Stimulated activated CD8-positive, alpha-beta memory T cell treated with anti-CD3 and anti-CD28 coated beads, Interleukin-2, amount 100 ng/mL, for 1 hour (primary cell): ENCODE results near the gene ITPRIPL1.

Experiments
- DNase-seq, 2 donors: peaks; one replicate each; pipeline ENCODE4 v3.0.0-alpha.2; 2020; ENCODE audit warnings: low read depth in 2 of 2

The ITPRIPL1 gene

GRCh38 chr2:96354492-96354891 lies 29.4 kb downstream of the ITPRIPL1 start:
- no peak for DNase-seq

DNA sequence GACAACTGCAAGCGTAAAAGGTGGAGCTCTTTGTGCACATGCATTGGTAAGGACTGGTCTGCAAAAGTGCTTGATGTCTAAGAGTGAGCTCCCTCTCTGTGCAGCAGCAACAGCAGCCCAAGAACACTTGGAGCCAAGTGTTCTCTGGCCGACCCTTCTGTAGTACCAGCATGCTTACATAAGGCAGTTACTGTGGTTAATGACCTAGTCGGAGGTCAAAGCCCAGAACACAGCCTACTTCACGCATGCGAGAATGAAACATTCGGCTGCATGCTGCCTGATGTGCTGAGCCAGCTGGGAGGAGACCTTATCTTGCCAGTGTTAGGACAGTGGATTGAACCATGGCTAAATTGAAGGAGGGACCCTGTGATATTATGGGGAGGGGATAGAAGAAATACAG lies 31.8 kb downstream of the ITPRIPL1 start:
- DNase-seq: no peak

GRCh38 chr2:96359310-96359709 lies 34.2 kb downstream of the ITPRIPL1 start:
- no peak for DNase-seq

DNA sequence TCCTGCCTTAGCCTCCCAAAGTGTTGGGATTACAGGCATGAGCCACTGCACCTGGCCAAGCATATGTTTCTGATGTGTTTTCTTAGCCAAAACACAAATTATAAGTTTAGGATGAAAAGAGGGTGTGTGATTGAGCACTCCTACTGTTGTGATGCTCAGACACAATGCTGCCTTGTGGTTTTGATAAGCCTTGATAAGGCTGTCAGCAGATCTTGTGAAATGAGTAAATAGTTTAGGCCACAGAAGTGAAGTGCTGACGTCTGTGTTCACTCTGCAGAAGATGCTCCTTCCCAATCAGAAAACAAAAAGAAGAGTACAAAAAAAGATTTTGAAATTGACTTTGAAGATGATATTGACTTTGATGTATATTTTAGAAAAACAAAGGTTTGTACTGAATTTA lies 34.7 kb downstream of the ITPRIPL1 start:
- no peak for DNase-seq

DNA sequence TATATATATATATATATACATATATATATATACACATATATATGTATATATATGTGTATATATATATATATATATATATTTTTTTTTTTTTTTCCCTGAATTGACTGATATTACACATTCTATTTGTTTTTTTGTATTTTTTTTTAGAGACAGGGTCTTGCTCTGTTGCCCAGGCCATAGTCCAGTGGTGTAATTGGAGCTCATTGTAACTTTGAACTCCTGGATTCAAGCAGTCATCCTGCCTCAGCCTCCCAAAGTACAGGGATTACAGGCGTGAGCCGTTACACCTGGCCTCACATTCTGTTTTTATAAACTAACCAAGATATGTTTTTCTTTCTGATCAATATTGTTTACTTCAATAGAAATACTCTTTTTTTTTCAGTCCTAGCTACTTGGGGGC lies 36.6 kb downstream of the ITPRIPL1 start:
- no peak for DNase-seq

GRCh38 chr2:96369186-96369585 lies 44.1 kb downstream of the ITPRIPL1 start:
- no peak for DNase-seq

DNA sequence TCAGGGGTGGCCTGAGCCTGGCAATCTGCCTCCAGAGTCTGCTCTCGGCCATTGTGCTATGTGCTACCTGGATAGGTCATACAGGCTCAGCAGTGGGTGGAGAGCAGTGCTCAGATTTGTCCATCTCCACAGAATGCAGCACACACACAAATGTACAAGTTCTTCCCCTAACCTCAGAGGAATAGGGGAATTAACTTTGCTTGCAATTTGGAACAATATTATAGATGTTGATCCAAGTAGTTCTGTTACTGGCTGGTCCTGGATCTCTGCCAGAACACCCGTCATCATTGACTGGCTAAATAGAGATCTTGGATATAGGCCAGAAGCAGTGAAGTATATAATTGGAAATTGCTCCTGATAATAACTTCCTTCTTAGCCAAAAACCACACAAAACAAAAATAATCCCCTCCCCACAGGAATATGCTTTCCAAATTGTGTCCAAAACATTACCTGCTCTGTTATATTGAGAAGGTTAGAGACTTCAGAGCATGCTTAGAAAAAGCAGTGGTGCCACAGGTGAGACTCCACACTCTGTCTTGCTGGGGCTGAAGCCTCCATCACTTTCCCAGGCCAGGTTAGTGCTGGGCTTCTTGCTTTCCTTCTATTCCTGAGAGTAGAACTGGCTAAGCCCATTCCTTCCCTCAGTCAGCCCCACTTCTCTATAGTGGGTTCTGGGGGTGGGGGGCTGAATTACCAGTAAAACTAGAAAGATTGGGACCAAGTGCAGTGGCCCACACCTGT lies 49.3 kb downstream of the ITPRIPL1 start:
- DNase-seq: no peak
